COLO668 (cell line): ENCODE measurements around the gene CS.

Source experiments
- DNase-seq: peaks from one replicate; lab custom pipeline; 2025; ENCODE audit not compliant: unreplicated experiment; lab: John Stamatoyannopoulos, UW

Gene CS

GRCh38 chr12:56221757-56222530, 78.2 kb downstream of the CS start, which contains the start of gene RNF41:
Gene RNF41, minus strand, starts transcription at chr12:56221922. Its CDS starts 7,875 bp downstream, at chr12:56214047.
- DNase-seq = peak; percentile 88
